K562 (cell line): ENCODE data around the gene TRIM73. TPM values are rescaled to one million over a fixed set of nuclear protein-coding genes. Genes with fewer than 3 reads are reported as not detected.
A peak's percentile ranks its signal among the peaks of the same experiment; 100 is the strongest.
"Not testable (repeated sequence)": the region's sequence is repeated elsewhere in the genome, so short reads cannot be mapped to it uniquely, and the experiment has no call there.

Experiments
- ATAC-seq: fragments of 200-7000 bp; cut with Tn5 transposase; 3 replicates; pipeline ENCODE4 v1.9.1; 2020; ENCODE audit warnings: moderate library complexity
- BruUV-seq: library from RNA; stranded (reverse); fragments of 400-500 nt; replicated peaks from 2 replicates; lab custom pipeline; 2021; lab: Mats Ljungman, UMichigan
- CTCF ChIA-PET: fragments of 300-600 bp; formaldehyde crosslinking; extraction: SDS; loops from one replicate; lab custom pipeline; 2021; ENCODE audit warnings: low intra/inter-chr PET ratio; lab: Yijun Ruan, JAX
- POLR2A ChIA-PET: fragments of 300-600, 350-650 bp; sonication (Branson Sonifier 250); formaldehyde crosslinking; extraction: SDS; loops from one replicate; lab custom pipeline; 2021; ENCODE audit warnings: antibody characterized with exemption, inconsistent platforms; lab: Yijun Ruan, JAX
- DNase-seq, 4 experiments: peaks; one replicate each; pipeline versions ENCODE4 v3.0.0 to v3.0.0-alpha.2; 2011 to 2018; ENCODE audit warnings: low spot score in 3 of 4, mixed read lengths in 3 of 4; ENCODE audit errors: extremely low read depth in 1 of 4
- FAIRE-seq: peaks from 2 replicates; lab custom pipeline; 2011; peaks lifted over from hg19 to GRCh38; lab: Jason Lieb, UNC
- H2AFZ ChIP-seq: 2 replicates; pipeline ENCODE4 v1.6.0; 2011; ENCODE audit warnings: low read depth, low read length, control low read depth, inconsistent platforms
- H3K27ac ChIP-seq: fragments of 200-600 bp; 3 replicates; pipeline ENCODE4 v1.8.0; 2011; ENCODE audit warnings: low read depth, mild to moderate bottlenecking, control low read depth, inconsistent platforms, low read length, moderate library complexity, mixed read lengths; ENCODE audit errors: extremely low read depth
- H3K27me3 ChIP-seq, 2 experiments: fragments of 300-600 bp in 1 of 2; 2 replicates in 1 of 2; 3 replicates in 1 of 2; pipeline versions ENCODE4 v1.6.0 to v1.8.0; 2011; ENCODE audit warnings: inconsistent platforms in 2 of 2, low read length in 2 of 2, mild to moderate bottlenecking in 1 of 2, mixed read lengths in 1 of 2, moderate library complexity in 1 of 2; ENCODE audit not compliant: control insufficient read depth in 2 of 2, insufficient read depth in 2 of 2
- H3K36me3 ChIP-seq: fragments of 300-600 bp; 3 replicates; pipeline ENCODE4 v1.8.0; 2011; ENCODE audit warnings: mild to moderate bottlenecking, low read length, inconsistent platforms; ENCODE audit not compliant: control insufficient read depth, insufficient read depth
- H3K4me1 ChIP-seq, 2 experiments: fragments of 200-600 bp in 1 of 2; replicated peaks in 1 of 2; 2 replicates in 1 of 2; 3 replicates in 1 of 2; pipeline versions ENCODE4 v1.5.1 to v1.8.0; 2011; ENCODE audit warnings: inconsistent platforms in 2 of 2, low read length in 2 of 2, mild to moderate bottlenecking in 1 of 2, mixed read lengths in 1 of 2, moderate library complexity in 1 of 2; ENCODE audit not compliant: control insufficient read depth in 2 of 2, insufficient read depth in 2 of 2
- H3K4me2 ChIP-seq: 2 replicates; pipeline ENCODE4 v1.6.1; 2011; ENCODE audit warnings: low read length, control low read depth, inconsistent platforms, mixed read lengths; ENCODE audit not compliant: insufficient read depth
- H3K4me3 ChIP-seq: fragments of 200-600 bp; sonication (generic), shearing (Covaris generic); 2 replicates; pipeline ENCODE4 v1.5.1; 2016; ENCODE audit warnings: control low read depth, inconsistent platforms
- H3K79me2 ChIP-seq: fragments of 200-600 bp; 3 replicates; pipeline ENCODE4 v1.8.0; 2011; ENCODE audit warnings: low read length, inconsistent platforms; ENCODE audit not compliant: control insufficient read depth, insufficient read depth
- H3K9ac ChIP-seq, 2 experiments: 2 replicates each; pipeline versions ENCODE4 v1.6.0 to v1.6.1; 2011; ENCODE audit warnings: low read depth in 2 of 2, low read length in 2 of 2, control low read depth in 1 of 2, inconsistent platforms in 1 of 2, mild to moderate bottlenecking in 1 of 2, mixed read lengths in 1 of 2; ENCODE audit not compliant: insufficient read depth in 1 of 2
- H3K9me1 ChIP-seq: one replicate; pipeline ENCODE4 v1.6.0; 2011; ENCODE audit warnings: inconsistent platforms, mild to moderate bottlenecking, low read length, moderate library complexity; ENCODE audit not compliant: control insufficient read depth, insufficient read depth
- H3K9me3 ChIP-seq: replicated peaks from 2 replicates; pipeline ENCODE4 v1.5.1; 2011; ENCODE audit warnings: low read depth, low read length, inconsistent platforms; ENCODE audit not compliant: control insufficient read depth, insufficient read depth
- H4K20me1 ChIP-seq: replicated peaks from 2 replicates; pipeline ENCODE4 v1.6.1; 2011; ENCODE audit warnings: low read length, inconsistent platforms, mixed read lengths; ENCODE audit not compliant: control insufficient read depth, insufficient read depth
- L3MBTL2 ChIP-seq: fragments of 450-650 bp; IDR thresholded peaks from 2 replicates; pipeline ENCODE4 v1.6.1; 2016; ENCODE audit warnings: mild to moderate bottlenecking, moderate library complexity
- MGA ChIP-seq: fragments of 450-650 bp; IDR thresholded peaks from 2 replicates; pipeline ENCODE4 v1.6.1; 2016; ENCODE audit warnings: mild to moderate bottlenecking, moderate library complexity
- WGBS: fragments of 100-300 bp; shearing (Covaris generic); methylation state at CpG from one replicate; pipeline ENCODE4 v1.1.6; 2016; ENCODE audit warnings: low coverage, mixed read lengths; ENCODE audit not compliant: insufficient coverage; ENCODE audit errors: missing lambda C conversion rate; 5-methylcytosine and 5-hydroxymethylcytosine counted together
- in situ Hi-C: fragments of 300-500 bp; cut with MboI; formaldehyde crosslinking; loops from 4 replicates; pipeline ENCODE4 v1.15.0; 2018; ENCODE audit warnings: inconsistent platforms, mixed read lengths
- intact Hi-C: fragments of 100-400 bp; cut with micrococcal nuclease; formaldehyde crosslinking; loops from 2 replicates; pipeline ENCODE4 v1.14.2; 2022
- polyA plus RNA-seq, 8 experiments: library from polyadenylated mRNA; depleted of rRNA in 4 of 8; stranded (reverse) in 5 of 8; unstranded in 3 of 8; fragments of >200 nt; fragmentation: Nextera tagmentation in 2 of 8; fragmentation: Illumina TruSeq in 1 of 8; extraction: Ambion mirVana in 2 of 8; extraction: Trizol in 1 of 8; gene quantifications; 2 replicates each; pipeline versions ENCODE4 v1.2.1 to v1.2.3, GENCODE V29; 2011 to 2014; ENCODE audit warnings: inconsistent platforms in 1 of 8, missing spikeins in 1 of 8
- total RNA-seq, 7 experiments: library from RNA; depleted of rRNA in 6 of 7; stranded (reverse); fragments of >200 nt in 6 of 7; fragmentation: Illumina TruSeq in 2 of 7; extraction: Trizol in 2 of 7; gene quantifications; 2 replicates each; pipeline versions ENCODE4 v1.2.1 to v1.2.3, GENCODE V29; 2011 to 2021; ENCODE audit warnings: low replicate concordance in 1 of 7

Gene TRIM73
- total and polyA plus RNA-seq, 9 of the 15 experiments (the other 6 are each of a cell fraction or from before 2014, with no cell fraction given): 0.04 to 1.2 (median 0.80) TPM; not detected in 4

GRCh38 chr7:75404663-75405062, 9.2 kb downstream of the TRIM73 start:
- DNase-seq, FAIRE-seq, H3K4me1 ChIP-seq, H3K4me3 ChIP-seq, in situ Hi-C loops, H4K20me1 ChIP-seq, H3K36me3 ChIP-seq, H3K9me1 ChIP-seq, H3K79me2 ChIP-seq, H3K27ac ChIP-seq, H3K27me3 ChIP-seq, intact Hi-C loops, CTCF ChIA-PET, H3K9me3 ChIP-seq, BruUV-seq, H3K4me2 ChIP-seq, H2AFZ ChIP-seq, POLR2A ChIA-PET, H3K9ac ChIP-seq: not testable (repeated sequence)
- 37% methylated on average over 4 of the region's 18 CpGs for WGBS
- ATAC-seq: peak; percentile 95

- H3K9ac ChIP-seq, H3K9me3 ChIP-seq, H3K27ac ChIP-seq, H3K79me2 ChIP-seq, POLR2A ChIA-PET, H3K4me2 ChIP-seq, H3K36me3 ChIP-seq, H3K4me1 ChIP-seq, H3K4me3 ChIP-seq, intact Hi-C loops, CTCF ChIA-PET, DNase-seq, H3K9me1 ChIP-seq, H3K27me3 ChIP-seq, H4K20me1 ChIP-seq, in situ Hi-C loops, H2AFZ ChIP-seq: not testable (repeated sequence)
- WGBS: 3% methylated on average over 7 of the region's 74 CpGs
- TSS peak; percentile 90 for BruUV-seq
- peak; percentile 73 for FAIRE-seq
- peak; percentile 93 for ATAC-seq
- TF ChIP-seq MGA: peak; percentile 64
- peak; percentile 61; the same call in 1 of the 2 replicates for TF ChIP-seq L3MBTL2
Observed at GRCh38 chr7:75409880-75410822, 14.7 kb downstream of the TRIM73 start.
